HCT116 (cell line): ENCODE measurements around the gene CDH26. TPM values are rescaled to one million over a fixed set of nuclear protein-coding genes. Genes with fewer than 3 reads are reported as not detected.

Source experiments
- ATAC-seq: fragments of 200-7000 bp; cut with Tn5 transposase; 2 replicates; pipeline ENCODE4 v1.9.1; 2020; ENCODE audit warnings: mild to moderate bottlenecking, moderate library complexity
- BruUV-seq: library from RNA; stranded (reverse); fragments of 400-500 nt; replicated peaks from 2 replicates; lab custom pipeline; 2021; lab: Mats Ljungman, UMichigan
- CTCF ChIA-PET: fragments of 300-600 bp; sonication (Branson Sonifier 250); formaldehyde crosslinking; loops from one replicate; lab custom pipeline; 2021; ENCODE audit warnings: antibody characterized with exemption; lab: Charles Lee
- POLR2A ChIA-PET: fragments of 300-600, 350-600 bp; sonication (Branson Sonifier 250); formaldehyde crosslinking; loops from one replicate; lab custom pipeline; 2021; ENCODE audit warnings: antibody characterized with exemption; lab: Charles Lee
- RAD21 ChIA-PET, 2 experiments: fragments of 300-600 bp; sonication (Branson Sonifier 250); formaldehyde crosslinking; loops; one replicate each; lab custom pipeline; 2023; ENCODE audit warnings: low total read pairs in 2 of 2; ENCODE audit not compliant: uncharacterized antibody in 2 of 2, unreplicated experiment in 2 of 2, low non-redundant PET in 1 of 2; lab: Charles Lee
- DNase-seq: peaks from one replicate; pipeline ENCODE4 v3.0.0-alpha.2; 2010; ENCODE audit warnings: low read depth, low spot score
- H2AFZ ChIP-seq: fragments of 200-600 bp; shearing (Covaris generic), sonication (generic); 2 replicates; pipeline ENCODE4 v1.6.1; 2017; ENCODE audit warnings: low read depth, mixed run types, mixed read lengths, antibody characterized with exemption, low read length; ENCODE audit not compliant: poor library complexity, severe bottlenecking
- H3K27ac ChIP-seq: 2 replicates; pipeline ENCODE4 v1.5.1; 2012; ENCODE audit warnings: low read depth, low read length
- H3K27me3 ChIP-seq: fragments of 200-600 bp; sonication (generic); 2 replicates; pipeline ENCODE4 v1.6.1; 2016; ENCODE audit warnings: mixed run types, low read length, mixed read lengths; ENCODE audit not compliant: insufficient read depth
- H3K36me3 ChIP-seq, 2 experiments: fragments of 200-500 bp in 1 of 2; fragments of 200-600 bp in 1 of 2; sonication (Bioruptor generic) in 1 of 2; sonication (generic) in 1 of 2; 2 replicates each; pipeline versions ENCODE4 v1.5.1 to v1.6.1; 2014 to 2016; ENCODE audit warnings: low read length in 2 of 2, inconsistent platforms in 1 of 2, mixed read lengths in 1 of 2, mixed run types in 1 of 2; ENCODE audit not compliant: insufficient read depth in 2 of 2, control insufficient read depth in 1 of 2
- H3K4me1 ChIP-seq, 2 experiments: fragments of 200-600 bp in 1 of 2; sonication (generic) in 1 of 2; 2 replicates each; pipeline versions ENCODE4 v1.5.1 to v1.6.1; 2012 to 2017; ENCODE audit warnings: low read length in 2 of 2, inconsistent platforms in 1 of 2, mild to moderate bottlenecking in 1 of 2, mixed read lengths in 1 of 2, mixed run types in 1 of 2, moderate library complexity in 1 of 2; ENCODE audit not compliant: insufficient read depth in 2 of 2, control insufficient read depth in 1 of 2
- H3K4me2 ChIP-seq: fragments of 200-600 bp; sonication (generic); 2 replicates; pipeline ENCODE4 v1.6.1; 2017; ENCODE audit warnings: mixed run types, low read length, mixed read lengths
- H3K4me3 ChIP-seq, 2 experiments: fragments of 200-600 bp in 1 of 2; sonication (generic) in 1 of 2; replicated peaks in 1 of 2; 2 replicates each; pipeline ENCODE4 v1.5.1; 2011 to 2016; ENCODE audit warnings: low read length in 2 of 2, control low read depth in 1 of 2, low read depth in 1 of 2, mild to moderate bottlenecking in 1 of 2, mixed read lengths in 1 of 2, mixed run types in 1 of 2
- H3K79me2 ChIP-seq: fragments of 200-600 bp; sonication (generic); 2 replicates; pipeline ENCODE4 v1.6.1; 2017; ENCODE audit warnings: mild to moderate bottlenecking, mixed run types, low read length, moderate library complexity, mixed read lengths; ENCODE audit not compliant: insufficient read depth
- H3K9ac ChIP-seq: fragments of 200-600 bp; sonication (generic); 2 replicates; pipeline ENCODE4 v1.6.1; 2016; ENCODE audit warnings: low read length, mixed read lengths
- H3K9me2 ChIP-seq: fragments of 200-600 bp; sonication (generic), shearing (Covaris generic); 2 replicates; pipeline ENCODE4 v1.6.1; 2017; ENCODE audit warnings: mixed run types, mild to moderate bottlenecking, moderate library complexity; ENCODE audit not compliant: insufficient read depth
- H3K9me3 ChIP-seq, 2 experiments: fragments of 200-500 bp in 1 of 2; fragments of 200-600 bp in 1 of 2; sonication (Bioruptor generic) in 1 of 2; sonication (generic) in 1 of 2; 2 replicates each; pipeline ENCODE4 v1.6.1; 2014 to 2017; ENCODE audit warnings: low read length in 2 of 2, mixed read lengths in 2 of 2, inconsistent platforms in 1 of 2, low read depth in 1 of 2, mild to moderate bottlenecking in 1 of 2, mixed run types in 1 of 2, moderate library complexity in 1 of 2; ENCODE audit not compliant: control insufficient read depth in 1 of 2, insufficient read depth in 1 of 2
- H4K20me1 ChIP-seq: fragments of 200-600 bp; sonication (generic), shearing (Covaris generic); 2 replicates; pipeline ENCODE4 v1.6.1; 2017; ENCODE audit warnings: mixed run types, mild to moderate bottlenecking, moderate library complexity; ENCODE audit not compliant: insufficient read depth
- CBX3 ChIP-seq: IDR thresholded peaks from 2 replicates; pipeline ENCODE4 v1.6.1; 2012; ENCODE audit warnings: low read depth
- CEBPB ChIP-seq: IDR thresholded peaks from 2 replicates; pipeline ENCODE4 v1.6.1; 2012; ENCODE audit warnings: low read depth
- ELF1 ChIP-seq: IDR thresholded peaks from 2 replicates; pipeline ENCODE4 v1.6.1; 2012; ENCODE audit warnings: low read depth, borderline replicate concordance
- EZH2 ChIP-seq: fragments of 200-600 bp; sonication (generic); IDR thresholded peaks from 2 replicates; pipeline ENCODE4 v1.6.1; 2017; ENCODE audit warnings: antibody characterized with exemption, mixed run types
- FOSL1 ChIP-seq: IDR thresholded peaks from 2 replicates; pipeline ENCODE4 v1.6.1; 2012; ENCODE audit warnings: low read depth
- JUND ChIP-seq: IDR thresholded peaks from 2 replicates; pipeline ENCODE4 v1.6.1; 2012
- POLR2A ChIP-seq: IDR thresholded peaks from 2 replicates; pipeline ENCODE4 v1.7.0; 2011; ENCODE audit warnings: borderline replicate concordance; ENCODE audit not compliant: insufficient read depth, insufficient read length; ENCODE audit errors: extremely low read depth
- SIN3A ChIP-seq: IDR thresholded peaks from 2 replicates; pipeline ENCODE4 v1.6.1; 2012; ENCODE audit warnings: low read depth
- SP1 ChIP-seq: IDR thresholded peaks from 2 replicates; pipeline ENCODE4 v1.6.1; 2012; ENCODE audit warnings: low read depth
- ZFX ChIP-seq: fragments of 450-650 bp; IDR thresholded peaks from 2 replicates; pipeline ENCODE4 v1.6.1; 2017
- intact Hi-C: fragments of 100-400 bp; cut with micrococcal nuclease; formaldehyde crosslinking; loops from 2 replicates; pipeline ENCODE4 v1.10.0; 2022
- total RNA-seq: library from RNA; stranded (reverse); gene quantifications from one replicate; pipeline ENCODE4 v1.2.1, GENCODE V29; 2021; ENCODE audit not compliant: unreplicated experiment
- TF ChIP-seq, protein P1 (sequence below): IDR thresholded peaks from 2 replicates; pipeline ENCODE4 v1.6.1; 2011; ENCODE audit warnings: mild to moderate bottlenecking, low read length, moderate library complexity; ENCODE audit not compliant: insufficient replicate concordance; ENCODE audit errors: extremely low read depth

The CDH26 gene
- total RNA-seq, 1 experiment from 2014 or later: 0.34 TPM

DNA sequence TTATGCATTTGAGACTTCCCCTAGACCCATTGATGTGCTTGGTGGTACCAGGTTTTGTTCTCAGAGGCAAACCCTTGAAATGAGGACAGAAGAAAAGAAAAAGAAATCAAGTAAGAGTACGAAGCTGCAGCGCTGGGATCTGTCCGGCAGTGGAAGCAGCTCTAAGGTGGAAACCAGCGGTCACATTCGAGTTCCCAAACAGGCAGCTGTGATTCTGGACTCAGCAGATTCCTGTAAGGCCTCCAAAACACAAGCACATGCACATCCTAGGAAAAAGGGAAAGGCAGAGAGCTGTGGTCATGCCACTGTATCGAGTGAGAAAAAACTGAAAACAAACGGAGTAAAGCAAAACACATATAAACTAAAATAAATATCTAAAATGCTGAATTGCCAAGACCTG, 13.5 kb upstream of the CDH26 start:
- intact Hi-C loops: loop anchor here (5.0 kb wide), 1 partner anchor 1953 kb away; no protein-coding TSS in a partner anchor
- no TSS peak for BruUV-seq

DNA sequence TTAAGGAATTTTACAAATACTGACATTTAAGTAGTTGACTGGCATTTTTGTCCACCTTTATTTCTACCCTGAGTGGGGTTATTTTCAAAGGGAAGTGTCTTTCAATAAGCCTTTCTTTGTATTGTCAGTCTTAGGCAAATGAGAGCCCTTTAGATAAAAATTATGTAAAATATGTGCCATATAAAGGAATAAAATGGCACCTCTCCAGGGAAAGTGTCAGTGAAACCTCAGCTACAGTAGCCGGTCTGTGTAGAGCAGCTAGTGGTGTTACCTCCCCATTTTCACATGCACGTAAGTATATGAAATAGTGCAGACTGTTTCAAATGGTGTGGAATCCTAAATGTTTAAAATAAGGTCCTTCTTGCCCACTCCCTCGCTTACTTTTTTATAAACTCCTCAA, 13.0 kb upstream of the CDH26 start:
- Histone ChIP-seq H3K27me3 (no peaks in the 10 kb centered on the region), H3K9ac (no peak overlapping the region), H3K4me2 (no peak overlapping the region), H3K9me3 (no peaks in the 10 kb centered on the region), H3K4me1 (peaks cover 0 to 5% of the 10 kb centered on the region in 2 experiments; a peak in 1 of 4 replicates), H3K4me3 (no peak overlapping the region), H3K9me2 (no peaks in the 10 kb centered on the region), H3K36me3 (peaks cover 6 to 17% of the 10 kb centered on the region in 2 experiments), H3K27ac (no peak overlapping the region), H4K20me1 (no peaks in the 10 kb centered on the region), H2AFZ (no peak overlapping the region), H3K79me2 (no peaks in the 10 kb centered on the region)
- POLR2A ChIA-PET: no interaction called here
- RAD21 ChIA-PET: no interaction called here
- BruUV-seq: no TSS peak
- DNase-seq (no peak), ATAC-seq (no peak)
- CTCF ChIA-PET: interaction anchor here (0.8 to 2.3 kb wide), 4 partner anchors 10 to 105 kb away, joined by 3 to 6 read pairs (median 4); partner anchors contain the start of gene SYCP2
- intact Hi-C loops: loop anchor here (5.0 kb wide), 1 partner anchor 1952 kb away; no protein-coding TSS in a partner anchor
- no peak for TF ChIP-seq FOSL1
- no peak for TF ChIP-seq CEBPB
- TF ChIP-seq SP1: no peak
- TF ChIP-seq, protein P1, sequence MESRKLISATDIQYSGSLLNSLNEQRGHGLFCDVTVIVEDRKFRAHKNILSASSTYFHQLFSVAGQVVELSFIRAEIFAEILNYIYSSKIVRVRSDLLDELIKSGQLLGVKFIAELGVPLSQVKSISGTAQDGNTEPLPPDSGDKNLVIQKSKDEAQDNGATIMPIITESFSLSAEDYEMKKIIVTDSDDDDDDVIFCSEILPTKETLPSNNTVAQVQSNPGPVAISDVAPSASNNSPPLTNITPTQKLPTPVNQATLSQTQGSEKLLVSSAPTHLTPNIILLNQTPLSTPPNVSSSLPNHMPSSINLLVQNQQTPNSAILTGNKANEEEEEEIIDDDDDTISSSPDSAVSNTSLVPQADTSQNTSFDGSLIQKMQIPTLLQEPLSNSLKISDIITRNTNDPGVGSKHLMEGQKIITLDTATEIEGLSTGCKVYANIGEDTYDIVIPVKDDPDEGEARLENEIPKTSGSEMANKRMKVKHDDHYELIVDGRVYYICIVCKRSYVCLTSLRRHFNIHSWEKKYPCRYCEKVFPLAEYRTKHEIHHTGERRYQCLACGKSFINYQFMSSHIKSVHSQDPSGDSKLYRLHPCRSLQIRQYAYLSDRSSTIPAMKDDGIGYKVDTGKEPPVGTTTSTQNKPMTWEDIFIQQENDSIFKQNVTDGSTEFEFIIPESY: no peak
- no peak for TF ChIP-seq CBX3
- no peak for TF ChIP-seq ELF1
- TF ChIP-seq EZH2: no peak
- no peak for TF ChIP-seq SIN3A

More for the DNA sequence above, 13.5 kb upstream of the CDH26 start:
- Histone ChIP-seq H3K9me3 (no peaks in the 10 kb centered on the region), H3K4me2 (no peak overlapping the region), H2AFZ (no peak overlapping the region), H3K79me2 (no peaks in the 10 kb centered on the region), H3K4me3 (no peak overlapping the region), H3K36me3 (peaks cover 6 to 17% of the 10 kb centered on the region in 2 experiments), H3K9ac (no peak overlapping the region), H3K9me2 (no peaks in the 10 kb centered on the region), H4K20me1 (no peaks in the 10 kb centered on the region), H3K27me3 (no peaks in the 10 kb centered on the region), H3K4me1 (peaks cover 0 to 5% of the 10 kb centered on the region in 2 experiments; a peak in 1 of 4 replicates), H3K27ac (no peak overlapping the region)
- CTCF ChIA-PET: interaction anchor here (0.8 to 2.3 kb wide), 4 partner anchors 11 to 105 kb away, joined by 3 to 6 read pairs (median 4); partner anchors contain the start of gene SYCP2
- RAD21 ChIA-PET: no interaction called here
- ATAC-seq: no peak
- DNase-seq: no peak
- TF ChIP-seq SIN3A (no peak), SP1 (no peak), ZFX (no peak), JUND (no peak), CEBPB (no peak), POLR2A (no peak), FOSL1 (no peak)
- TF ChIP-seq, protein P1: no peak
- POLR2A ChIA-PET: no interaction called here
